ENCODE measurements around the gene NUDT10.
A peak's percentile ranks its signal among the peaks of the same experiment; 100 is the strongest.
"Not testable (repeated sequence)": the region's sequence is repeated elsewhere in the genome, so short reads cannot be mapped to it uniquely, and the experiment has no call there.

The NUDT10 gene

DNA sequence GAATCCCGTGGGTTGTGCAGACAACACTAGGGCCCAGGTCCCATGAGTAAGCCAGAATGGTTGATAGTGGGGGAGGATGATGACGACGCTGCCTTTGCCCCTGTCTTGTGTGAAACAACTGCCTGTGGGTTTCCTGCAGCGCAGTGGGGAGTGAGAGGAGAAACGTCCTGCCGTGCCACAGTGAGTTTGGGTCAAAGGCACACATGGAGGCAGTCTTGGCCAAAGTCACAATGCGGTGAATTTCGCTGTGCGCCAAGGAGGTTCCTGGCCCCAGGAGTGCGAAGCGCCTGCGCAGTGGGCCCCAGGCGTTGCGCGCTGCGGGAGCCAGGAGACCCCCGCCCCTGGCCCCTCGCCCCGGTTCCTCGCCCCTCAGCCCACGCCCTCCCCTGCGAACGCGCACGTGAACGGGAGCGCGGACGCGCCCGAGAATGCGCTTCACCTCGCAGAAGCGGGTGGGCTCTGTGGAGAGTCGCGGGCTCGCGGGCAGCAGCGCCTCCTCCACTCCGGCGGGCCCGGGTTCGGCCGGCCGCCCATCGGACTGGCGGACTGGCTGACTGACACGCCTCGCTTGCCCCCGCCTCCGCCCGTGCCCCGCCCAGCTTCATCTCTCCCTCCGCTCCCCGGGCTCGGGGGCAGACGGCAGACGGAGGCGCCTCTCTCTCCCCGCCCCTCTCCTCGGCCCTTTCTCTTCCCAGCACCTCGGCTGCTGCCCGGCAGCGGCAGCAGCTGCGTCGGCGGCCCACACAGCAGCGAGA is at the start of gene NUDT10:
Gene NUDT10 (plus strand): TSS at position 635 of the 755 bp plus-strand sequence. CDS start 144 bp downstream, outside the sequence.
- ATAC-seq (peak; percentile 84), DNase-seq (peak; percentile 39 to 51)
- no peaks in the 10 kb centered on the region for H3K27me3 Mint-ChIP-seq
- no peaks in the 10 kb centered on the region for H3K9me3 Mint-ChIP-seq
- peaks cover 9% of the 10 kb centered on the region for H3K4me1 Mint-ChIP-seq
- H3K4me3 Mint-ChIP-seq = peak within 1 kb of the TSS; percentile 95 to 97
- peak within 1 kb of the TSS; percentile 78 to 95 for H3K27ac Mint-ChIP-seq

DNA sequence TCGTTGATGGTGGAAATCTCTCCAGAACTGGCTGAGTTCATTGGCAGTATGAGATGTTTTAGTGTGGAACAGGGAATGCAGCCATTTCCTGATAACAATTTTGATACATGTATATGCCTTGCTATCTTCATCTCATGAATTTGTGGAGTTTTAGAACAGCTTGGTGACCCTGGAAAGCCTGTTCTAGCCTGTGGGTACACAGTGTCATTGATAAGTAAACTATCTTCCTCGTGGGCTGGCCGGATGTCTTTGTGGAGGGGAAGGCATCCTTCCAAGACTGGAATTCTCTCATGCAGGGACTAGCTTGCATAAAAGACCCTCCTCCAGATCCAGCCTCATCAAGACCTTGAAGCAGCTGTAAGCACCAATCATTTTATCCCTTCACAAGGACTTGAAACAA is 40.2 kb upstream of the NUDT10 start:
- Mint-ChIP-seq H3K4me3 (no peak overlapping the region), H3K9me3 (no peaks in the 10 kb centered on the region)

DNA sequence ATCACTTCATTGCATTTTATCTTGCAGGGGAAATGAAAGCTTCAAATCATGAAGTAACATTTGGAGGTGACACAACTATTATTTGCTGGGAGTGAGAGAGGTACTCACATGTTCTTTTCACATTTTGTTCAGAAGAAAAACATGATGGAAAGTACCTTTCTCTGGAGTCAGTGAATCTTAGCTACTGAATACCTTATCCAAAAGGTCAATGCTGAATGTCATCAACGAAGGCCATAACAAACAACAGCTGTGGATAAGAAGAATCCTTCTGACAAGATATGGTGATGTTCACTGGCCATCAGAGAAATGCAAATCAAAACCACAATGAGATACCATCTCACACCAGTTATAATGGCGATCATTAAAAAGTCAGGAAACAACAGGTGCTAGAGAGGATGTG is 36.5 kb upstream of the NUDT10 start:
- Mint-ChIP-seq H3K27me3 (no peaks in the 10 kb centered on the region), H3K4me3 (no peak overlapping the region)
- no peak for DNase-seq

More for the DNA sequence above, 40.2 kb upstream of the NUDT10 start:
- H3K4me1 Mint-ChIP-seq = no peaks in the 10 kb centered on the region
- DNase-seq (no peak), ATAC-seq (no peak)
- no peaks in the 10 kb centered on the region for H3K27me3 Mint-ChIP-seq
- H3K27ac Mint-ChIP-seq = no peak overlapping the region

DNA sequence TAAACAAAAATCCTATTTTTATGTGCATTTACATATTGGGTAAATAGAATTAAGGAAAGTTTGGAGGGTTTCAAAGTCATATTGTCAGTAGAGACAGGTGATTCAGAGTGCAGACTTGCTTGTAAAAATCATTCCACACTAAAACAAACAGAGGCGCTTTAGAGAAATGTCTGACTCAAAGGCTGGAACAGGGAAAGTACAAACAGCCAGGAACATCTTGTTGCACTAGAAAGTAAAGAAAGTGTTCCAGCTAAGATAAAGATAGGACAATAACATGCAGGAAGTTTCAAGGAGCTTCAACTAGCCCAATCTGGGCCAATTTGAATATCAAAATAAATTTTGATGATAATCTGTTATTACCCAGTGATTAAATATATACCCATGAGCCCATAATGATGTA is 16.4 kb upstream of the NUDT10 start:
- H3K27me3 Mint-ChIP-seq = no peaks in the 10 kb centered on the region
- DNase-seq (no peak), ATAC-seq (no peak)
- H3K27ac Mint-ChIP-seq = no peak overlapping the region
- H3K9me3 Mint-ChIP-seq = peaks cover 0 to 6% of the 10 kb centered on the region in 2 donors
- H3K4me3 Mint-ChIP-seq = no peak overlapping the region
- no peaks in the 10 kb centered on the region for H3K4me1 Mint-ChIP-seq

More for the DNA sequence above, 36.5 kb upstream of the NUDT10 start:
- no peak overlapping the region for H3K27ac Mint-ChIP-seq
- ATAC-seq = no peak
- no peaks in the 10 kb centered on the region for H3K4me1 Mint-ChIP-seq
- H3K9me3 Mint-ChIP-seq = no peaks in the 10 kb centered on the region

DNA sequence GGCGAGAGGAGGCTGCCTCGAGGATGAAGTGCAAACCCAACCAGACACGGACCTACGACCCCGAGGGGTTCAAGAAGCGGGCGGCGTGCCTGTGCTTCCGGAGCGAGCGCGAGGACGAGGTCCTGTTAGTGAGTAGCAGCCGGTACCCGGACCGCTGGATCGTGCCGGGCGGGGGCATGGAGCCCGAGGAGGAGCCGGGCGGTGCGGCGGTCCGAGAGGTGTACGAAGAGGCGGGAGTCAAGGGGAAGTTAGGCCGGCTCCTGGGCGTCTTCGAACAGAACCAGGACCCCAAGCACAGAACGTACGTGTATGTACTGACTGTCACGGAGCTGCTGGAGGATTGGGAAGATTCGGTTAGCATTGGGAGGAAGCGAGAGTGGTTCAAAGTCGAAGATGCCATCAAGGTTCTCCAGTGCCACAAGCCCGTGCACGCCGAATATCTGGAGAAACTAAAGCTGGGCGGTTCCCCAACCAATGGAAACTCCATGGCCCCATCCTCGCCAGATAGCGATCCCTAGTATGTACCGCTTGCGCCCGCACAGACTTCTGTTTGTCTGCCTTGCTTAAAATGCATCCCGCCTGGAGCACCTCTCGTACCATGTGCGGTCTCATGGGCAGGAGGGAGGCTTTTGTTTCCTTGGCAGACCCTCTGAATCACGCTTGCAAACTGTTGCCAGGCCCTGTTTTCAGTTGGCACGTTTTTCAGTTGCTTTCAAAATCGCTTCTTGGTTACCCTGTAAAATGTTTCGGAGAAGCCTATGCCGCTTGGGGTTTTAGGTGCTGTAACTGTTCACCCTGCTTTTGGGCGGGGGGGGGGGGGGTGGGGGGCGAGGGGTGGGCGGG is 542 bp downstream of the NUDT10 start:
- Mint-ChIP-seq H3K4me3 (peak overlapping the region; percentile 95 to 97), H3K27ac (peak overlapping the region; percentile 78 to 95)
- H3K4me1 Mint-ChIP-seq, H3K9me3 Mint-ChIP-seq, H3K27me3 Mint-ChIP-seq: not testable (repeated sequence)
- peak in 1 of 2 donors; percentile 3 for DNase-seq
- ATAC-seq = peak; percentile 56

DNA sequence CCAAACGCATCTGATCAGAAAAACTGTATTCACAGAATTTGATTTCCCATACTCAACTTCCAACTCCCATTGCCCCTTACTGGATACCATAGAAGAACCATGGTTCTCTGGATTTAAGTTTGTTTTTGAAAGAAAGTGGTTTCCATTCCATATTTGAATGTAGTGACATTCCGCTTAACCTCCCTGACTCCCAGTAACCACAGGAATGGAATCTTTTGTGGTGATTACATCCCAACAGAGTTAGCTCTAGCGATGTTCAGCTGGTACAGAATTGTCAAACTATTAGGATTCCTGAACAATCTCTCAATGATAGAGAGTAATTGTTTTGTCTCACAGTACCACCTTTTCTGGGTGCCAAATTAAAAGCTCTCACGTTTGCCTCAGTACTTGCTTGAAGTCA is 1.7 kb downstream of the NUDT10 start:
- Mint-ChIP-seq H3K4me1 (peaks cover 9% of the 10 kb centered on the region), H3K27ac (no peak overlapping the region), H3K9me3 (no peaks in the 10 kb centered on the region), H3K4me3 (peak overlapping the region; percentile 31 to 45), H3K27me3 (no peaks in the 10 kb centered on the region)
- ATAC-seq (no peak), DNase-seq (no peak)

DNA sequence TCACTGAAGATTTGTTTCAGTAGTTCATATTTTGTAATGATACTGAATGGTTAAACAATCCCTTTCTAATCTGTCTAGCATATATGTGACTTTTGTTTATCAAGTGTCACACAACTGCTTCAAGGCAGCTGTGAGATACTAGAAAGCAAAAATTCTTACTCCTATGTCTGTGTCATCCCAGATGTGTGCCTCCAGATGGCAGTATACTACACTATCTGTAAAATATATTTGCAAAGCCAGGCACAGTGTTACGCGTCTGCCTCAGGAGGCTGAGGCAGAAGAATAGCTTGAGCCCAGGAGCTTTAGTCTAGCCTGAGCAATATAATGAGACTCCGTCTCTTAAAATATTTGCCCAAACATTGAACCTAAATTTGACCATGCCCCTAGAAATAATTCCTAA is 4.0 kb downstream of the NUDT10 start:
- H3K27ac Mint-ChIP-seq = no peak overlapping the region
- DNase-seq (peak; percentile 14 to 15), ATAC-seq (peak; percentile 62)
- H3K9me3 Mint-ChIP-seq = no peaks in the 10 kb centered on the region
- H3K4me1 Mint-ChIP-seq = peaks cover 9% of the 10 kb centered on the region
- H3K27me3 Mint-ChIP-seq = no peaks in the 10 kb centered on the region
- no peak overlapping the region for H3K4me3 Mint-ChIP-seq

DNA sequence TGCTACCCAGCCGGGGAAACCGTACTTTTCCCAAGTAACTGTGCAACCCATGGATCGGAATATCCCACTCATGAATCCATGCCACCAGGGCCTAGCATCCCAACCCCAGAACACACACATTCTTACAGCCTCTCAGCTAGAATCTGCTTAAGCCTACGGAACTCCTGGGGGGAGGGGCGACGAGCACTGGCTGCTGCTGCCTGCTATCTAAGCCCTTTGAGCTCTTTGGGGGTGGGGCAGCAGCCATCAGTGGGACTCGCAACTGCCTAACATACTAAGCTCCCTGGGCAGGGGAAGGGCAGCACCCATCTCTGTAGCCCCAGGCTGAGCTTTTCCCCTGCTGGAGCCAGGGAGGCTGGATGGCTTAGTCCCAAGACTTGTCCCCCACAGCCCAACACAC is 28.6 kb downstream of the NUDT10 start:
- Mint-ChIP-seq H3K27me3 (no peaks in the 10 kb centered on the region), H3K9me3 (peaks cover 12 to 28% of the 10 kb centered on the region in 2 donors), H3K27ac (no peak overlapping the region), H3K4me3 (no peak overlapping the region), H3K4me1 (no peaks in the 10 kb centered on the region)
- DNase-seq (no peak), ATAC-seq (no peak)

DNA sequence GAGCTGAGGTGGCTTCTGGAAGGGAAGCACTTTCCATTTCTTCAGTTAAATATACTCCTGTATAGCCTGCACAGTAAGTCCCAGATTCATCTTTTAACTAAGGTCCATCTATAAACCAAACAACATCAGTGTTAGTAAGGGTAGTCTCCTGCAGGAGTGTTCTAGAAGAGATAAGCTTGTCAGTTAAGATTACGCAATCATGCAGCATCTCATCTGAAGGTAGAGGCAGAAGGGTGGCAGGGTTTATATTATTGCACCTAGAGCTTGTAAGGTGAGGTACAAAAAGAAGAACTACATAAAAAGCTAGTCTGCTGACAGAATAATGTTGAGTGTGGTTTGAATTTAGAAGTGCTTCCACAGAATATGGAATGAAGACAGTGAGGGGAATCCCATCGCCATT is 44.0 kb downstream of the NUDT10 start:
- no peak overlapping the region for H3K4me3 Mint-ChIP-seq
- H3K9me3 Mint-ChIP-seq = no peaks in the 10 kb centered on the region
- no peak overlapping the region for H3K27ac Mint-ChIP-seq
- no peaks in the 10 kb centered on the region for H3K27me3 Mint-ChIP-seq
- H3K4me1 Mint-ChIP-seq = peaks cover 6% of the 10 kb centered on the region
- ATAC-seq (no peak), DNase-seq (no peak)

Measured in stimulated activated naive CD8-positive, alpha-beta T cell treated with anti-CD3 and anti-CD28 coated beads, Interleukin-15, amount 100 ng/mL, for 72 hours (primary cell).